ENCODE data around the gene CST11. TPM values are rescaled to one million over a fixed set of nuclear protein-coding genes. Genes with fewer than 3 reads are reported as not detected.

CST11 gene
- total RNA-seq, 1 donor from 2014 or later, result not detected

DNA sequence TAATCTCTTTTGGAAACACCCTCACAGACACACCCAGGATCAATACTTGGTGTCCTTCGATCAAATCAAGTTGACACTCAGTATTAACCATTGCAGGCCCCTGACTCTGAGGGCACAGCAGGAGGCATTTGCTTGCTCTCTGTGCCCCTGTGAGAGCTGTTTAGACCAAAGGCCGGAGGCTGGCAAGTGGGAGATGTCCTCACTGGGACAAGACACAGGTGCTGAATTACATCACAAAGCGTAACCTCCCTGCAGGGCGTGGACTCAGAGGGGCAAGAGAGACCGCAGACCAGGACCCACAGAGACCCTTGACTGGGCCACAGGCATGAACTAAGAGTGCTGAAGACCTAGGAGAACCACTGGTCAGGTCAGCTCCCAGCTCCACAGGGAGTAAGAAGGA is 38.1 kb upstream of the CST11 start, which contains the start of gene CST8:
Gene CST8 (plus strand): TSS at position 301 of the 400 bp plus-strand sequence. CDS start 551 bp downstream, outside the sequence.
- no peaks in the 10 kb centered on the region for H3K36me3 Mint-ChIP-seq (ENCODE audit: unreplicated experiment)

DNA sequence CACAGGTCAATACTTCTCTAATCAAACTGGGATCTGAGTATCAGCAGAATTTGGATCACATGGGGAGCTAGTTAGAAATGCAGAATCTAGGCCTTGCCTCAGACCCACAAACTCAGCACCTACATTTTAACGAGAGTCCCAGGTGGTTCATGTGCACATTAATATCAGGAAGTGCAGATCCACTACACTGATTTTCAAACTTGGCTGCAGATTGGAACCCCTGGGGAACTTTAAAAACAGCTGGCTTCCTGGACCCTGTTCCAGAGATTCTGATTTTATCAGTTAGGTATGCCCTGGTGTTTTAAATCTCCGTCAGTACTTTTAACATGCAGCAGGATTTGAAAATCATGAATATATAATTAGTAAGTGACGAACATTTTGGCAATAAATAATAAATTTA is 36.3 kb upstream of the CST11 start:
- H3K4me1 Mint-ChIP-seq (ENCODE audit: unreplicated experiment), result no peaks in the 10 kb centered on the region
- H3K27ac Mint-ChIP-seq (ENCODE audit: unreplicated experiment), result no peak overlapping the region
- H3K9me3 Mint-ChIP-seq (ENCODE audit: unreplicated experiment), result no peaks in the 10 kb centered on the region
- H3K4me3 Mint-ChIP-seq (ENCODE audit: unreplicated experiment), result no peak overlapping the region
- H3K36me3 Mint-ChIP-seq (ENCODE audit: unreplicated experiment), result no peaks in the 10 kb centered on the region
- no peak for DNase-seq (ENCODE audit: extremely low spot score, unreplicated experiment)
- TF ChIP-seq, protein P1, sequence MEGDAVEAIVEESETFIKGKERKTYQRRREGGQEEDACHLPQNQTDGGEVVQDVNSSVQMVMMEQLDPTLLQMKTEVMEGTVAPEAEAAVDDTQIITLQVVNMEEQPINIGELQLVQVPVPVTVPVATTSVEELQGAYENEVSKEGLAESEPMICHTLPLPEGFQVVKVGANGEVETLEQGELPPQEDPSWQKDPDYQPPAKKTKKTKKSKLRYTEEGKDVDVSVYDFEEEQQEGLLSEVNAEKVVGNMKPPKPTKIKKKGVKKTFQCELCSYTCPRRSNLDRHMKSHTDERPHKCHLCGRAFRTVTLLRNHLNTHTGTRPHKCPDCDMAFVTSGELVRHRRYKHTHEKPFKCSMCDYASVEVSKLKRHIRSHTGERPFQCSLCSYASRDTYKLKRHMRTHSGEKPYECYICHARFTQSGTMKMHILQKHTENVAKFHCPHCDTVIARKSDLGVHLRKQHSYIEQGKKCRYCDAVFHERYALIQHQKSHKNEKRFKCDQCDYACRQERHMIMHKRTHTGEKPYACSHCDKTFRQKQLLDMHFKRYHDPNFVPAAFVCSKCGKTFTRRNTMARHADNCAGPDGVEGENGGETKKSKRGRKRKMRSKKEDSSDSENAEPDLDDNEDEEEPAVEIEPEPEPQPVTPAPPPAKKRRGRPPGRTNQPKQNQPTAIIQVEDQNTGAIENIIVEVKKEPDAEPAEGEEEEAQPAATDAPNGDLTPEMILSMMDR (IDR thresholded peaks at IDR 0.05), result no peak
- peaks cover 10% of the 10 kb centered on the region for H3K27me3 Mint-ChIP-seq (ENCODE audit: unreplicated experiment)

More for the DNA sequence above, 38.1 kb upstream of the CST11 start, which contains the start of gene CST8:
- H3K9me3 Mint-ChIP-seq (ENCODE audit: unreplicated experiment), result no peaks in the 10 kb centered on the region
- TF ChIP-seq, protein P1 (IDR thresholded peaks at IDR 0.05), result no peak
- H3K4me3 Mint-ChIP-seq (ENCODE audit: unreplicated experiment), result no peak within 1 kb of the TSS
- H3K27ac Mint-ChIP-seq (ENCODE audit: unreplicated experiment), result no peak within 1 kb of the TSS
- DNase-seq (ENCODE audit: extremely low spot score, unreplicated experiment), result no peak
- peaks cover 9% of the 10 kb centered on the region for H3K27me3 Mint-ChIP-seq (ENCODE audit: unreplicated experiment)
- H3K4me1 Mint-ChIP-seq (ENCODE audit: unreplicated experiment), result no peaks in the 10 kb centered on the region

DNA sequence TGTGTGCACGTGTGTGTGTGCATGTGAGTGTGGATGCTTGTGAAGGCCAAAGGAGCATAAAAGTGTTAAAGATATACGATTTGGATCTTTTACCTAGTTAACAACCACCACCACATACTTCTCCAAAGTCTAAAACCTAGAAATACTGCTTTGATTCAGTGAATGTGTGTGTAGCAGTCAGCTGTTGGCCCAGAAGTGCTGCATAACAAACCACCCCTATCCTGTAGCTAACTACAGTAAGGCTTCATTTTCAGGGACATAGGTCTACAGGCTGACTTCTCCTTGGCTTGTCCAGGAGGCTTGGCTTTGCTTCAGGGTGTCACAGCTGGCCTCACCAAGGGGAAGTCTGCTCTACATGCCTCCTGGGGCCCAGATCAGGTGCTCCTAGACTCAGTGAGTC is 35.8 kb upstream of the CST11 start:
- Mint-ChIP-seq H3K4me1 (ENCODE audit: unreplicated experiment) (no peaks in the 10 kb centered on the region), H3K27me3 (ENCODE audit: unreplicated experiment) (peaks cover 10% of the 10 kb centered on the region), H3K4me3 (ENCODE audit: unreplicated experiment) (no peak overlapping the region), H3K36me3 (ENCODE audit: unreplicated experiment) (no peaks in the 10 kb centered on the region), H3K9me3 (ENCODE audit: unreplicated experiment) (no peaks in the 10 kb centered on the region), H3K27ac (ENCODE audit: unreplicated experiment) (no peak overlapping the region)
- DNase-seq (ENCODE audit: extremely low spot score, unreplicated experiment), result no peak
- TF ChIP-seq, protein P1 (IDR thresholded peaks at IDR 0.05), result no peak

DNA sequence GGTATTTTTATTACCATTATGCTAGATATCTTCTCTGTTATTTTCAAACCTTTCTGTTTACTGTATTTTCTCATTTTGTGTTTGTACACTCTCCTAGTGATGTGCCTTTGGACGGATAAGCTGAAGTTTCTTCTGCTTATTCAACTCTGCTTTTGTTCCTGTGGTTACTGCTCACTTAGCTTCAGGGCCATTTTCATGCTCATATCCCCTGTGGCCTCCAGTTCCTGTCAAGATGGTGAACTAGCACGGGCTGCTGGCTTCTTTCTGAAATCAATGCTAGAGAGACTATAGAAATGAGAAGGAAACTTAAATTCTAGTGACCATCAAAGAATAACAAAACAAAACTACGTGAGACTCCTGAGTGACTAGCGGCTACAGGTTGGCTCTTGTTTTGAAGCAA is 31.4 kb upstream of the CST11 start:
- H3K36me3 Mint-ChIP-seq (ENCODE audit: unreplicated experiment), result no peaks in the 10 kb centered on the region
- H3K27ac Mint-ChIP-seq (ENCODE audit: unreplicated experiment), result no peak overlapping the region
- DNase-seq (ENCODE audit: extremely low spot score, unreplicated experiment), result no peak
- no peaks in the 10 kb centered on the region for H3K4me1 Mint-ChIP-seq (ENCODE audit: unreplicated experiment)
- H3K4me3 Mint-ChIP-seq (ENCODE audit: unreplicated experiment), result no peak overlapping the region
- H3K9me3 Mint-ChIP-seq (ENCODE audit: unreplicated experiment), result no peaks in the 10 kb centered on the region
- H3K27me3 Mint-ChIP-seq (ENCODE audit: unreplicated experiment), result peaks cover 14% of the 10 kb centered on the region
- TF ChIP-seq, protein P1 (IDR thresholded peaks at IDR 0.05), result no peak

DNA sequence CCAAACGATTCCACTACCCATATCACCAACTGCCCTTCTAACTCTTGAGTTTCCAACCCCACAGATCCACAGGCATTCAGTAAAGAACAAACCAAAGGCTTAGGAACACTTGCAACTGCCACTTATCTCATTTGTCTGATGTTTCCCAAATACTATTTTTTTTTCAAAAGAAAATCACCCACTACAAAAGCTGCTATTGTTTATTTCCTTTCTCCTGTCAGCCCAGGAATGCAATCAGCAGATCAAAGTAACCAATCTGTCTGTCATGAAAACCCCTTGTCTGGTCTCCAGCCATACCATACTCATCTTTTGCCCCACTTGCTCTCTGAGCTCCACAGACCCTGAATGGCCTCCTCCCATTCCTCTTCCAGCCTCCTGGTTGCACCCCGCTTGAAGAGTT is 29.5 kb upstream of the CST11 start:
- TF ChIP-seq, protein P1 (IDR thresholded peaks at IDR 0.05), result no peak
- Mint-ChIP-seq H3K4me1 (ENCODE audit: unreplicated experiment) (no peaks in the 10 kb centered on the region), H3K36me3 (ENCODE audit: unreplicated experiment) (no peaks in the 10 kb centered on the region), H3K27me3 (ENCODE audit: unreplicated experiment) (peaks cover 8% of the 10 kb centered on the region), H3K9me3 (ENCODE audit: unreplicated experiment) (no peaks in the 10 kb centered on the region), H3K4me3 (ENCODE audit: unreplicated experiment) (no peak overlapping the region), H3K27ac (ENCODE audit: unreplicated experiment) (no peak overlapping the region)
- no peak for DNase-seq (ENCODE audit: extremely low spot score, unreplicated experiment)
